CD4-positive, alpha-beta T cell (primary cell): ENCODE measurements around the gene CP. TPM values are rescaled to one million over a fixed set of nuclear protein-coding genes. Genes with fewer than 3 reads are reported as not detected.
A peak's percentile ranks its signal among the peaks of the same experiment; 100 is the strongest.

Source experiments
- ATAC-seq: fragments of 200-7000 bp; cut with Tn5 transposase; one replicate; pipeline ENCODE4 v1.10.0; 2022; ENCODE audit warnings: mild to moderate bottlenecking; ENCODE audit not compliant: poor library complexity
- CTCF ChIA-PET: fragments of 350-600 bp; sonication (Branson Sonifier 250); formaldehyde crosslinking; loops from one replicate; lab custom pipeline; 2021; ENCODE audit warnings: antibody characterized with exemption, inconsistent platforms; lab: Charles Lee
- POLR2A ChIA-PET: fragments of 350-600 bp; sonication (Branson Sonifier 250); formaldehyde crosslinking; loops from one replicate; lab custom pipeline; 2021; ENCODE audit warnings: antibody characterized with exemption, inconsistent platforms; lab: Charles Lee
- DNase-seq, 14 experiments: peaks; one replicate each; pipeline ENCODE4 v3.0.0-alpha.2; 2013 to 2020; ENCODE audit warnings: mixed read lengths in 2 of 14
- H3K27ac ChIP-seq, 2 donors: one replicate each; pipeline versions ENCODE4 v1.5.1 to v1.7.0; 2013; ENCODE audit warnings: low read length in 2 of 2, low read depth in 1 of 2, mild to moderate bottlenecking in 1 of 2
- H3K27me3 ChIP-seq, 2 experiments: 1 replicate in 1 of 2; 2 replicates in 1 of 2; pipeline versions ENCODE4 v1.6.1 to v1.7.0; 2013; ENCODE audit warnings: low read length in 2 of 2, control low read depth in 1 of 2, mild to moderate bottlenecking in 1 of 2, moderate library complexity in 1 of 2; ENCODE audit not compliant: insufficient read depth in 2 of 2, control insufficient read depth in 1 of 2
- H3K36me3 ChIP-seq: one replicate; pipeline ENCODE4 v1.6.1; 2013; ENCODE audit warnings: low read length, control low read depth; ENCODE audit not compliant: insufficient read depth
- H3K4me1 ChIP-seq: one replicate; pipeline ENCODE4 v1.6.1; 2013; ENCODE audit warnings: low read length, control low read depth; ENCODE audit not compliant: insufficient read depth
- H3K4me3 ChIP-seq: one replicate; pipeline ENCODE4 v1.5.1; 2013; ENCODE audit warnings: mild to moderate bottlenecking, low read length, moderate library complexity
- H3K9me3 ChIP-seq, 2 experiments: 1 replicate in 1 of 2; 2 replicates in 1 of 2; pipeline versions ENCODE4 v1.6.1 to v1.7.0; 2013; ENCODE audit warnings: low read length in 2 of 2, mild to moderate bottlenecking in 2 of 2, control low read depth in 1 of 2, moderate library complexity in 1 of 2; ENCODE audit not compliant: control insufficient read depth in 1 of 2, insufficient read depth in 1 of 2
- H3K27ac Mint-ChIP-seq: one replicate; pipeline ENCODE4 v1.8.0; 2020; ENCODE audit warnings: mixed read lengths
- H3K27me3 Mint-ChIP-seq: one replicate; pipeline ENCODE4 v1.8.0; 2021; ENCODE audit warnings: mixed read lengths
- H3K36me3 Mint-ChIP-seq: one replicate; pipeline ENCODE4 v1.8.0; 2021; ENCODE audit warnings: low read depth, mixed read lengths
- H3K4me1 Mint-ChIP-seq: one replicate; pipeline ENCODE4 v1.8.0; 2021; ENCODE audit warnings: low read depth, mixed read lengths
- H3K4me3 Mint-ChIP-seq: one replicate; pipeline ENCODE4 v1.8.0; 2020; ENCODE audit warnings: mild to moderate bottlenecking, mixed read lengths
- H3K9me3 Mint-ChIP-seq: one replicate; pipeline ENCODE4 v1.8.0; 2020; ENCODE audit warnings: mixed read lengths
- intact Hi-C, 2 experiments: fragments of 100-400 bp; cut with DNase I in 1 of 2; cut with micrococcal nuclease in 1 of 2; formaldehyde crosslinking; loops; one replicate each; pipeline versions ENCODE4 v1.15.1 to v1.9.0; 2023 to 2025; cut with DNase I, micrococcal nuclease
- total RNA-seq, 174 experiments: library from RNA in 2 of 174; stranded (reverse) in 2 of 174; gene quantifications; one replicate each; pipeline ENCODE4 v1.2.3 and lab custom pipeline; 2021 to 2026
- TF ChIP-seq, protein P1 (sequence below): fragments of 200-600 bp; IDR thresholded peaks from one replicate; pipeline ENCODE4 v1.8.0; 2022; ENCODE audit warnings: antibody characterized with exemption, mild to moderate bottlenecking

CP gene
- total RNA-seq, 2 experiments from 2014 or later = not detected

DNA sequence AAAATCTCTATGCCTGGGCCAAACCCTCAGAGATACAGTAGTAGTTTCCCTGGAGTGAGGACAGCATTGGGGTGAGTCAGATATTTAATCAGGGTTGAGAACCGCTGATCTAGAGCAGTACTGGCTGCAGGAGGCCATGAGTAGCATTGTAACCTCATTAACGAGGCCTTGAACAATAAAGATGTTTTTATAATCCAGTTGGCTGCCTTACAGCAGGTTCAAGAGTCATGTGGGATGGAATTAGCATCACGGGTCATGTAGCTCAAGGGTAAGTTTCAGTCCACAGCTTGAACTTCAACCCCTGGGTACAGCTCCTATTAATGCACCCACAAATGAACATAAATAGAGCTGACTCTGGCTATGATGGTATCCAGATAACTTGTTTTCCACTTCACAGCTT lies 87.1 kb downstream of the CP start:
- CTCF ChIA-PET = interaction anchor here (1.1 kb wide), 1 partner anchor 14 kb away, joined by 3 read pairs; no protein-coding TSS in a partner anchor
- Mint-ChIP-seq H3K4me3 (no peak overlapping the region), H3K9me3 (no peaks in the 10 kb centered on the region), H3K27me3 (no peaks in the 10 kb centered on the region), H3K27ac (no peak overlapping the region), H3K36me3 (peaks cover 13% of the 10 kb centered on the region), H3K4me1 (peaks cover 51% of the 10 kb centered on the region)
- ATAC-seq (no peak), DNase-seq (no peak)
- H3K4me3 ChIP-seq = no peak overlapping the region
- peaks cover 16% of the 10 kb centered on the region for H3K4me1 ChIP-seq
- TF ChIP-seq, protein P1, sequence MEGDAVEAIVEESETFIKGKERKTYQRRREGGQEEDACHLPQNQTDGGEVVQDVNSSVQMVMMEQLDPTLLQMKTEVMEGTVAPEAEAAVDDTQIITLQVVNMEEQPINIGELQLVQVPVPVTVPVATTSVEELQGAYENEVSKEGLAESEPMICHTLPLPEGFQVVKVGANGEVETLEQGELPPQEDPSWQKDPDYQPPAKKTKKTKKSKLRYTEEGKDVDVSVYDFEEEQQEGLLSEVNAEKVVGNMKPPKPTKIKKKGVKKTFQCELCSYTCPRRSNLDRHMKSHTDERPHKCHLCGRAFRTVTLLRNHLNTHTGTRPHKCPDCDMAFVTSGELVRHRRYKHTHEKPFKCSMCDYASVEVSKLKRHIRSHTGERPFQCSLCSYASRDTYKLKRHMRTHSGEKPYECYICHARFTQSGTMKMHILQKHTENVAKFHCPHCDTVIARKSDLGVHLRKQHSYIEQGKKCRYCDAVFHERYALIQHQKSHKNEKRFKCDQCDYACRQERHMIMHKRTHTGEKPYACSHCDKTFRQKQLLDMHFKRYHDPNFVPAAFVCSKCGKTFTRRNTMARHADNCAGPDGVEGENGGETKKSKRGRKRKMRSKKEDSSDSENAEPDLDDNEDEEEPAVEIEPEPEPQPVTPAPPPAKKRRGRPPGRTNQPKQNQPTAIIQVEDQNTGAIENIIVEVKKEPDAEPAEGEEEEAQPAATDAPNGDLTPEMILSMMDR = no peak
- H3K9me3 ChIP-seq = no peaks in the 10 kb centered on the region
- no peak overlapping the region for H3K27ac ChIP-seq
- POLR2A ChIA-PET = interaction anchor here (1.2 kb wide), 1 partner anchor 12 kb away, joined by 5 read pairs; no protein-coding TSS in a partner anchor
- intact Hi-C loops = loop anchor here in 1 of 2 experiments (5.0 kb wide), 1 partner anchor 142 kb away; the partner anchor contains the start of gene GYG1
- no peaks in the 10 kb centered on the region for H3K36me3 ChIP-seq
- no peaks in the 10 kb centered on the region for H3K27me3 ChIP-seq

DNA sequence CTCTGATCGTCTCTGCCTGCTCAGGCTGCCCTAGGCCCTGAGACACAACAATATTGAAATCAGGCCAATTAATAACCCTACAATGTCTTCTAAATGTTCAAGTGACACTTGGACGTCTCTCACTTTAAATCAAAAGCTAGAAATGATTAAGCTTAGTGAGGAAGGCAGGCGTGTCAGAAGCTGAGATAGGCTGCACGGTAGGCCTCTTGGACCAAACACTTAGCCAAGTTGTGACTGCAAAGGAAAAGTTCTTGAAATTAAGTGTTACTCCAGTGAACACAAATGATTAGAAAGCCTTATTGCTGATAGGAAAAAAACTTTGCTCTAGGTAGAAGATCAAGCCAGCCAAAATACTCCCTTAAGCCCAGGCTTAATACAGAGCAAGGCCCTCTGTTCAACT lies 90.0 kb downstream of the CP start:
- H3K4me3 ChIP-seq = no peak overlapping the region
- H3K9me3 ChIP-seq = no peaks in the 10 kb centered on the region
- CTCF ChIA-PET = interaction anchor here (0.9 to 1.4 kb wide), 4 partner anchors 8 to 16 kb away, joined by 3 to 8 read pairs (median 3); no protein-coding TSS in a partner anchor
- ATAC-seq (no peak), DNase-seq (no peak)
- peaks cover 53% of the 10 kb centered on the region for H3K4me1 Mint-ChIP-seq
- POLR2A ChIA-PET = interaction anchor here (1.0 to 1.1 kb wide), 2 partner anchors 11 to 141 kb away, joined by 3 to 5 read pairs; no protein-coding TSS in a partner anchor
- peak overlapping the region; percentile 91 for H3K4me3 Mint-ChIP-seq
- no peaks in the 10 kb centered on the region for H3K9me3 Mint-ChIP-seq
- H3K36me3 Mint-ChIP-seq = peaks cover 17% of the 10 kb centered on the region
- intact Hi-C loops = loop anchor here in 1 of 2 experiments (5.0 kb wide), 1 partner anchor 139 kb away; the partner anchor contains the start of gene GYG1
- TF ChIP-seq, protein P1 = no peak
- no peaks in the 10 kb centered on the region for H3K27me3 ChIP-seq
- peak overlapping the region; percentile 86 for H3K27ac Mint-ChIP-seq
- no peaks in the 10 kb centered on the region for H3K36me3 ChIP-seq
- H3K4me1 ChIP-seq = peaks cover 21% of the 10 kb centered on the region
- no peaks in the 10 kb centered on the region for H3K27me3 Mint-ChIP-seq
- no peak overlapping the region for H3K27ac ChIP-seq

DNA sequence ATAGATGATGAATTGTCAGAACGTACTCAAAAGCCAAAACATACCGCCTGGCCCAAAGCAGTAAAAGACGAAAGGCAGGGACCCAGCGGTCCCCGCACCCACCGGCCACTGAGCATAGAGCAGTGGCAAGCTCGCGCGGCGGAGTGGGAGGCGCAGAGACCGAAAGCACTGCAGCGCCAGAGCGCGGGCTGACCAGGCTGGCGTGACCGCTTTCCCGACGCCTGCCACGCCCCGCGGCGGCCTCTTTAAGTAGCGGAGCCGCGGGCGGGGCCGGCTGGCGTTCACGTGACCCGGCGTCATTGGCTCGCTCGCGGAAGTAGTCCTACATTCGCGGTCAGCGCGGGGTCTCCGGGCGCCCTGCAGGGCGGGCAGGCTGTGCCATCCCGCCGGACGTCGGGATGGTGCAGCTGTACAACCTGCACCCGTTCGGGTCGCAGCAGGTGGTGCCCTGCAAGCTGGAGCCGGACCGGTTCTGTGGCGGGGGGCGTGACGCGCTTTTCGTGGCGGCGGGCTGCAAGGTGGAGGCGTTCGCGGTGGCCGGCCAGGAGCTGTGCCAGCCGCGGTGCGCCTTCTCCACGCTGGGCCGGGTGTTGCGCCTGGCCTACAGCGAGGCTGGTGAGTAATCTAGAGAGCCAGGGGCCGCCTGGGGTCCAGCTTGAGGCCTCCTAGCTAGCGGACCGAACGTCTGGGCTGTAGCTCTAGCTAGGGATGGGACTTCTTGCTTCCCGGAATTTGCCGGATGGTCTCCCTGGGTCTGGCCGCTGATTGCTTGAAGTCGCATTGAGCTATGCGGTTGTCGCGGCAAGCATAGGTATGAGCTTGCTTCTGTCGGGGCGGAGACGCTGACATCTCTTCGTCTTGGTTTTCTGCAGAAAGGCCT lies 92.1 kb downstream of the CP start, which contains the start of gene HPS3:
TSS of gene HPS3 (plus strand) at position 313 of the 880 bp plus-strand sequence. CDS start at position 399, 86 bp downstream.
- Mint-ChIP-seq H3K4me1 (peaks cover 49% of the 10 kb centered on the region), H3K27ac (peak within 1 kb of the TSS; percentile 86), H3K27me3 (peaks cover 3% of the 10 kb centered on the region), H3K9me3 (no peaks in the 10 kb centered on the region), H3K36me3 (peaks cover 17% of the 10 kb centered on the region), H3K4me3 (peak within 1 kb of the TSS; percentile 91)
- Histone ChIP-seq H3K27me3 (no peaks in the 10 kb centered on the region), H3K4me3 (peak within 1 kb of the TSS; percentile 91), H3K27ac (peak within 1 kb of the TSS; percentile 38 to 62), H3K36me3 (no peaks in the 10 kb centered on the region), H3K4me1 (peaks cover 21% of the 10 kb centered on the region), H3K9me3 (no peaks in the 10 kb centered on the region)
- POLR2A ChIA-PET = interaction anchor here (0.6 to 2.3 kb wide), 12 partner anchors 9 to 1633 kb away, joined by 3 to 18 read pairs (median 4); partner anchors contain the start of genes COMMD2, GYG1, HLTF and SIAH2
- TF ChIP-seq, protein P1 = no peak
- DNase-seq (peak; percentile 58 to 92 (median 74)), ATAC-seq (peak; percentile 80)
- CTCF ChIA-PET = interaction anchor here (1.2 to 1.9 kb wide), 5 partner anchors 9 to 678 kb away, joined by 3 to 10 read pairs (median 3); partner anchors contain the start of gene GYG1
- intact Hi-C loops = loop anchor here (2.0 to 10.0 kb wide), 5 partner anchors 45 to 1635 kb away; partner anchors contain the start of genes GYG1 (in 2 of the 2), COMMD2 (in 1 of the 2) and SIAH2 (in 1 of the 2)
